GM21619 (cell line): Measurements from ENCODE around the gene FAM209A.
A peak's percentile ranks its signal among the peaks of the same experiment; 100 is the strongest.
"Not testable (repeated sequence)": the region's sequence is repeated elsewhere in the genome, so short reads cannot be mapped to it uniquely, and the experiment has no call there.

Source experiments
- ATAC-seq: cut with Tn5 transposase; IDR thresholded peaks from one replicate; pipeline ENCODE4 v1.9.1; 2021; ENCODE audit not compliant: unreplicated experiment

Gene FAM209A

DNA sequence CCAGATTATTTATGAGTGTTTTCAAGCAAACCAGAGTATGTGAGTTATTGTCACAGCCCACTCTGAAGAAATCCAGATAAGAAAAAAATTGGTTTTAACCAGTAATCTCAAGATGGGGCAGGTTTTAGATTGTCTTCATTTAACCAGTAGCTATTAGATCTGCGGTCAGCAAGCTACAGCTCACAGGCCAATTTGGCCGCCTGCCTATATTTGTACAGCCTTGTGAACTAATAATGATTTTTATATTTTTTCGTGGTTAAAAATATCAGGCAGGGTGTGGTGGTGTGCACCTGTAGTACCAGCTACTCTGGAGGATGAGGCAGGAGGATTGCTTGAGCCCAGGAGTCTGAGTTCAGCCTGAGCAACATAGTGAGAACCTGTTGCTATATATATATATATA, 13.5 kb downstream of the FAM209A start:
- ATAC-seq, result no peak

DNA sequence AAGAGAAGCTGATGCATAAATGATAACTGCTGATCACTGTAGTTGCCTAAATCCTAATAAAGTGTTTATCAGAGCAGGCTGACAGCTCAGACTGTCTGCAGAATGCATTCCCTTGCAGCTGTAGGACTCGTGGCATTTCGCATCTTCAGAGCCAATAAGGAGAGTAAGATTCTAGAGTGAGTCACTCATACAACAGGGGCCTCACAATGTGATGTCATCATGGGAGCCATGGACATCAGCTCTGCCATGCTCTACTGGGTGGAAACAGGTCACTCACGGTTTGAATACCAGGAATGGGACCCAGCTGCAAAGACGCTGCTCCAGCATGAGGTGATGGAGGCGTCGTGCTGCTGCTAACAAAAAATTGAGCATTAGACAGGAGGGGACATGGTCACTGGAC, 15.9 kb downstream of the FAM209A start:
- ATAC-seq, result no peak

DNA sequence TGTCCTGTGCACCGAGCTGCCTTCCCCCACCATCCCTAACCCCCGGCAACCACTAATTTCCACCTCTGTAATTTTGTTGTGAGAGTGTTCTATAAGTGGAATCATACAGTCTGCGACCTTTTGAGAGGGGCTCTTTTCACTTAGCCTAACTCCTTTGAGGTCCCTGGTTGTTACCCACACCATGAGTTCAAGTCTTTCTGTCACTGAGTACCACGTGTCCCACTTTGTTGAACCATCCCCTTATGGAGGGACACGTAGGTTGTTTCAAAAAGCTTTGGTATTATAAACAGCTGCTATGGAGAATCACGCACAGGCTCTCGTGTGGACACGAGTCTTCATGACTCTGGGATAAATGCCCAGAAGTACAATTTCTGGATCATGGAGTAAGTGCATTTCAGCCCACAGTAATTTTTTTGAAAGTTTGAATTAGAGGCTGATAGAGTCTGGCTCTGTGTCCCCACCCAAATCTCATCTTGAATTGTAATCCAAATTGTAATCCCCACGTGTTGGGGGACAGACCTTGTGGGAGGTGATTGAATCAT, 18.0 kb downstream of the FAM209A start:
- ATAC-seq, result no peak

DNA sequence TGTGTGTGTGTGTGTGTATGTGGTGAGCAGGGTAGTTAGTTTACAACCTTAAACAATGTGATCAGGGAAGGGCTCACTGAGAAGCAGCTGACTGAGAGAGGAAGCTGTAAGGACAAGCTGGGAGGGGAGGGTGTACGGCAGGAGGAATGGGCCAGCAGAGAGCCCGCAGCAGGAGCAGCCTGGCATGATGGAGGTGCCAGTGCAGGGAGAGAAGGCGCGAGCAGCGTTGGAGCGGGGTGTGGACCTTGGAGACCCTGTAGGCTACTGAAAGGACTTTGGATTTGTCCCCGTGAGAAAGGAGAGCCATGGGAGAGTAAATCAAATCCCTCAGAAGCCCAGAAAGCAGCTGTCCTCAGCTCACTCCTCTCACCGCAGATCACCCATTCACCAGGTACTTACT, 27.0 kb downstream of the FAM209A start:
- ATAC-seq, result no peak

DNA sequence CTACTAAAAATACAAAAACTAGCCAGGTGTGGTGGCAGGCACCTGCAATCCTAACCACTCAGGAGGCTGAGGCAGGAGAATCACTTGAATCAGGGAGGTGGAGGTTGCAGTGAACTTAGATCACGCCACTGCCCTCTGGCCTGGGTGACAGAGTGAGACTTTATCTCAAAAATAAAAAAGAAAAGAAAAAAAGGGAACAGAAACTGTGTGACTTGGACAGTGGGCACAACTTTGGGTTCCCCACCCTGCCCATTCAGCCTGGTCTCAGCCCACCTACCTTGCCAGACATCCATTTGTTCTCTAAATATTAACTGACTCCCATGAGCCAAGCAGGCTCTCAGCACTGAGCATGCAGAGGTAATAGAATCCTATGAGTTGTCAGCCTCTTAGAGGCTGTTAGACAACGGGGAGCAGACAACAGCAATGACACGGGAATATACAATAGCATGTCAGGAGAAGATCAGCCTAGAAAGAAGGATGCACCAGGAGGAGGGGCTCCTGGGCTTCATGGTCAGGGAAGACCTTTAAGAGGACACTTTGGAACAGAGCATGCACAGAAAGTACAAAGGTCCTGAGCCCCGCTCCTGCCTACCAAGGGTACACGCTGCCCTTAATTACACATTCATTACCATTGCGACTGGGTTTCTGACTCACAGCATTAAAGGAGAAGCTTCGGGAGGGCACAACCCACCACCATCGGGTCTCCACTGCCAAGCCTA, 28.5 kb downstream of the FAM209A start:
- no peak for ATAC-seq

DNA sequence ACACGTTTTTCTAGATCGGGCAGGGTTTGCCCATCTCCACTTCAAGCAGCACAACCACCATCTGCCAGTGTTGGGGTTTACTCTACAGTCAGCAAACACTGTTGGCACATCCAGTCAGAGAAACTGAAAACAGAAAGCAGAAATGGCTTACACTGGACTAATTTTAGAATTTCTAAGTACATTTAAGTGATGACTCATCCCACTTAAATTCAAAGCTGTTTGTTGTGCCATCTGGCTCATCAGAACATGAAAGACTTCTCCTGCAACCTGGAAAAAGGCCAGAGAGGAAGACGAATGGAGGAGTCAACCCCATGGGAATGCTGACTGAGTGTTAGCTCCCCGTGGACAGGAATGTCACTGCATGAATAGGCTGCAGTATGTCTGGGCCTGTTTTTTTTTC, 30.3 kb downstream of the FAM209A start:
- peak; percentile 87 for ATAC-seq

DNA sequence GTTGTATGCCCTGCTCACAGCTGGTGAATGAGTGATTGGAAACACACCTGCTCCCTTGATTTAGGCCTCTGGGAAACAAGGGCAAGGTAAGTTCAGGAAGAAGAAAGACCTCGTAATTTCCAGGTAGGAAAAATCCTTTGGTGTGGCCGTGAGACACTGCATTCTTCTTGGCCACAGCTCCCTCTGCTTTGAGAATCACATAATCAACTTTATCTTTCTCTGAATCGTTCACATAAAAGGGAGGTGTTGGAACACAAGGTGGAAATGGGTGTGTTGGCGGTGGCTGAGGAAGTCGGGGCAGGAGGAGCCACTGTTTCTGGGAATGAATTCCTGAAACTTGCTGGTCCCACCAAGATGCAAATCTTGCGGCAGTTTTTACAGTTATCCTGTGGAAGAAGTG, 34.4 kb downstream of the FAM209A start:
- no peak for ATAC-seq

DNA sequence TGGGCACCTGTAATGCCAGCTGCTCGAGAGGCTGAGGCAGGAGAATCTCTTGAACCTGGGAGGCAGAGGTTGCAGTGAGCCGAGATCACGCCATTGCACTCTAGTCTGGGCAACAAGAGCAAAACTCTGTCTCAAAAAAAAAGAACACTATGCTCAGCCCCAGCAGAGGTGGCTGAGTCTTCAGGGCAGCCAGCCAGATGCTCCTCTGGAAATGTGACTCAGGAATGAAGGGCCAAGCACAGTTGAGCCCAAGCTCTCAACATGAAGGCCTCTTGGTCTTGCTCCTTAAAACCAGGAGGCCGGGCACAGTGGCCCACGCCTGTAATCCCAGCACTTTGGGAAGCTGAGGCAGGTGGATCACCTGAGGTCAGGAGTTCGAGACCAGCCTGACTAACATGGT, 40.0 kb downstream of the FAM209A start:
- not testable (repeated sequence) for ATAC-seq

DNA sequence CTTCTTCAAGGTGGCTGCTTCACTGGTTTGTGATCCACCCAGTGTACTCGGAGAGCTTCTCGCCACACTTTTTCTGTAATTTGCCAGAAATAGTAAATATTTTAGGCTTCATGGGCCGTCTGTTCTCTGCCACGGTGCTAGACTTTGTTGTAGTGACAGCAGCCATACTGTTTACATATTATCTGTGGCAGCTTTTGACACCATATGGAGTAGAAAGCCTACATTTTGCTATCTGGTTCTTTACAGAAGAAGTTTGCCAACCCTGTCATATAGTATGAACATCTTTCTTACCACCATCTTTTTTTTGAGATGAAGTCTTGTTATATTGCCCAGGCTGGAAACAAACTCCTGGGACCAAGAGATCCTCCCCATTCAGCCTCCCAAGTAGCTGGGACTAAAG, 41.0 kb downstream of the FAM209A start:
- no peak for ATAC-seq

DNA sequence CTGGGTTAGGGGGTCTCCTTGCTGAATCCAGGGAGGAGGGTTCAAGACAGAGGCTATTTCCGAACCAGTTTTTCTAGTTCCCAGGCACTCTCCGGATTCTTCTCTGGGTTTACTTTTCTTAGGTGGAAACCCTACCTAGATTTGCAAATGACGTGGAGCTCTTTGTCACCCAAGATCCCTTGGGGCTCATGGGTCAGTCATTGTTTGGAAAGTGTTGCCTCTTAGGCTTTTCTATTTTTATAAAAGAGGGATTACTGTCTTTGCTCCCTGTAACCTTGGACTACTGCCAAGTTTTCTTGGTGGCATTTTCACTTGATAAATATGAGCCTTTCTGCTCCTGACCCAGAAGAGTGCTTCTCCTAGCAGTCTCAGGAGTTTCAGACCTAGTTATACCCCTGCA, 42.1 kb downstream of the FAM209A start:
- ATAC-seq, result no peak

DNA sequence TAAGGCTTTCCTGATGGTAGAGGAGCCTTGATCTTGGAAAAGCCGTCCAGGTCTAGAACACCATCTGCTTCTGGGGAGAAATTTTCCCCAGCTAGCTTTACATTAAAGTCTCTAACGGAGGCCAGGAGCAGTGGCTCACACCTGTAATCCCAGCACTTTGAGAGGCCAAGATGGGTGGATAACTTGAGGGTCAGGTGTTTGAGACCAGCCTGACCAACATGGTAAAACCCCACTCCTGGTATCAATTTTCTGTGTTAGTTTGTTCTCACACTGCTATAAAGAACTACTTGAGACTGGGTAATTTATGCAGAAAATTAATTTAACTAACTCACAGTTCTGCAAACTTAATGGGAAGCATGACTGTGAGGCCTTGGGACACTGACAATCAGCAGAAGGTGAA, 46.3 kb downstream of the FAM209A start:
- no peak for ATAC-seq

DNA sequence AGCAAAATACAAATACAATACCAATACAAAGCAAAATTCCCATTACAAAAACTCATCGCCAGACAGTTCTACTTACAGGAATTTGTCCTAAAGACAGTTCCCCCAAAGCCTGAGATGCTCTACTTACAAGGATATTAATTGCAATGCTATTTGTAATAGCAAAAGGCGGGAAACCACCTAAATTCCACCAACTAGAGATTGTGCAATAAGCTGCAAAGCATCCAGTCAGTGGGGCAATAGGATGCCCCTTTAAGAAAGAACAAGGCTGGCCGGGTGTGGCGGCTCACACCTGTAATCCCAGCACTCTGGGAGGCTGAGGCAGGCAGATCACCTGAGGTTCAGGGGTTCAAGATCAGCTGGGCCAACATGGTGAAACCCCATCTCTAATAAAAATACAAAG, 47.6 kb downstream of the FAM209A start:
- no peak for ATAC-seq

DNA sequence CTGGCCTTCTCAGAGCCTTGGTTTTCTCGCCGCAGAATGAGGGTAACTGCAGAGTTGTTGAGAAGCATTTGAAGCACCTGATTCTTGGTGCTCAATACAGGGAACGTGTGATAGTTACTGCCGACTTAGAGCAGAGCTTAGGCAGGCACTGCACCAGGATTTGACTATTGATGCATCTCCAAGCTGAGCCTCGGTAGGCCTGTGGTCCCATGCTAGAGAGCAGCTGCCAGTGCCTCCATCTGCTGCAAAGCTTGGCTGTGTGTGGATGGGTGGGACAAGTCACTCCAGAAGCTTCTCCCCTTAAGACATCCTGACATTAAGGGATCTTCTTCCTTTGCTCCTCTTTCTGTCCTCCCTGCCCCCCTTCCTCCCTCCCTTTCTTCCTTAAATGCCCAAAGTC, 49.4 kb downstream of the FAM209A start:
- ATAC-seq, result no peak

DNA sequence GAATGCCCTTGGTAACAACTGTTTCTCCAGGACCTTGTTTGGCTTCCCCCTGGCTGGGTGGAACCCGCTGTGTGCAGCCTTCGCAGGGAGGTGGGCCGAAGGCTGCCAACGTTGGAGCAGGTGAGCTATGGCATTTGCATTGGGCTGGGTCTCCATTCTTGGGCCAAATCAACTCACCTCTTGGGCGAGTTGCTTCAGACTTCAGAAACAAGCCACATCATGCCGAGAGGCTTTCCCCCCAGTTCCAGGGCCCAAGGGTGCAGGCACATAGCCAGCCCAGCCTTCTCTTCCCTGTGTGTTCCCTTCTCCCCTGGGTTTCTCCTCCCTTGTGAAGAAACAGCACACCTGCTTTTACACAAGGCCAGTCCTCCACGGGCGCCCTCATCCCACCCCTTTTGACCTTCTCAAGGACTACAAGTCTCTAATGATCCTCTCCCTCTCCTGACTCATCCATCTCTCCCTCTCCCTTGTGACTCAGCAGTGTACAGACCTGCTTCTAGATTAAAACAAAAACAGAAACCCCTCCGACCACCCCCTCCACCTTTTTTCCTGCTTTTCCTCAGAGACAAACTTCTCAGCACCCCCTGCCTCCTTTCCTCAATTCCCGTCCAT, 50.1 kb downstream of the FAM209A start:
- ATAC-seq, result no peak

DNA sequence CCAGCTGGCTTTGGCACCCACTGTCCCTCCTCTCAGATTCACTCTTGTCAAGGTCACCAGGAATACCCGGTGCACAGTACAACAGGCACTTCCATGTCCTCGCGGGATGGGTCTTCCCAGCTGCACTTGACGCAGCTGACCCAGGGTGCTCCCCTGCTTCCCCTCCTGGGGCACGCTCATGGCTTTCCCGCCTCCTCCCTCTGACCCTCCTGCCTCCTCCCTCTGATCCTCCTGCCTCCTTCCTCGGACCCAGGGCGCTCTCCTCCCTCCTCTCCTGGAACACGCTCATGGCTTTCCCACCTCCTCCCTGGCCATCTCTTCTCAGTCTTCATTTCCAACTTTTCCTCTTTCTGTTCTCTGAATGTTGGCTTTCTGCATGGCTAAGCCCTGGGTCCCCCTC, 50.6 kb downstream of the FAM209A start:
- no peak for ATAC-seq
